HL-60 (cell line): ENCODE measurements around the gene KYAT1.
"Not testable (repeated sequence)": the region's sequence is repeated elsewhere in the genome, so short reads cannot be mapped to it uniquely, and the experiment has no call there.

Experiments
- DNase-seq, 2 experiments: peaks; one replicate each; pipeline ENCODE4 v3.0.0-alpha.2; 2010 to 2020; ENCODE audit warnings: low read depth in 1 of 2, low spot score in 1 of 2
- H3K27ac ChIP-seq: fragments of 250-450 bp; sonication (Bioruptor Pico); replicated peaks from 2 replicates; pipeline ENCODE4 v1.5.1; 2020; ENCODE audit warnings: mild to moderate bottlenecking, moderate library complexity
- H3K27me3 ChIP-seq: fragments of 250-450 bp; sonication (Bioruptor Pico); 2 replicates; pipeline ENCODE4 v1.5.1; 2021; ENCODE audit warnings: mild to moderate bottlenecking, moderate library complexity; ENCODE audit not compliant: insufficient read depth, poor library complexity, severe bottlenecking
- H3K4me3 ChIP-seq: replicated peaks from 2 replicates; pipeline ENCODE4 v1.5.1; 2011; ENCODE audit warnings: mild to moderate bottlenecking, control low read depth, low read length; ENCODE audit not compliant: insufficient read depth
- GABPA ChIP-seq: IDR thresholded peaks from 2 replicates; pipeline ENCODE4 v1.6.1; 2012; ENCODE audit warnings: low read depth
- POLR2AphosphoS5 ChIP-seq: IDR thresholded peaks from 2 replicates; pipeline ENCODE4 v1.6.1; 2012; ENCODE audit warnings: low read depth
- SPI1 ChIP-seq: IDR thresholded peaks from 2 replicates; pipeline ENCODE4 v1.6.1; 2012; ENCODE audit warnings: low read depth, mild to moderate bottlenecking, borderline replicate concordance
- TF ChIP-seq, protein P1 (sequence below): IDR thresholded peaks from one replicate; pipeline ENCODE4 v1.5.1; 2011; ENCODE audit warnings: low read length, control low read depth, inconsistent platforms; ENCODE audit not compliant: insufficient read depth
- TF ChIP-seq, protein P2 (sequence below): IDR thresholded peaks from 2 replicates; pipeline ENCODE4 v1.6.1; 2012; ENCODE audit warnings: low read depth; ENCODE audit not compliant: insufficient replicate concordance

The KYAT1 gene

DNA sequence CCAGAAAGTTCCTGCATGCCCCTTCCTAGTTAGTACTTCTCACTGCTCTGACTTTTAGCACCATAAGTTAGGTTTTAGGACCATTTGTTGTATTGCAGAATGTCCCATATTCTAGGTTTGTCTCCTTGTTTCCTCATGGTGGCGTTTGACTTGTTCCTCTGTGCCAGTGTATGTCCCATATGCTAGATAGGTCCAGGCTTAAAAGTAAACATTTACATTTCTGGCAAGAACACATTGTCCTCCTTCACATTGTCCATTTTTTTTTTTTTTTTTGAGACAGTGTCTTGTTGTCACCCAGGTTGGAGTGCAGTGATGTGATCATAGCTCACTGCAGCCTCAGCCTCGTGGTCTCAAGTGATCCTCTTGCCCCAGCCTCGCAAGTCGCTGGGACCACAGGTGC, 79.3 kb downstream of the KYAT1 start:
- Histone ChIP-seq H3K4me3 (no peak overlapping the region), H3K27me3 (no peaks in the 10 kb centered on the region), H3K27ac (no peak overlapping the region)
- TF ChIP-seq, protein P1, sequence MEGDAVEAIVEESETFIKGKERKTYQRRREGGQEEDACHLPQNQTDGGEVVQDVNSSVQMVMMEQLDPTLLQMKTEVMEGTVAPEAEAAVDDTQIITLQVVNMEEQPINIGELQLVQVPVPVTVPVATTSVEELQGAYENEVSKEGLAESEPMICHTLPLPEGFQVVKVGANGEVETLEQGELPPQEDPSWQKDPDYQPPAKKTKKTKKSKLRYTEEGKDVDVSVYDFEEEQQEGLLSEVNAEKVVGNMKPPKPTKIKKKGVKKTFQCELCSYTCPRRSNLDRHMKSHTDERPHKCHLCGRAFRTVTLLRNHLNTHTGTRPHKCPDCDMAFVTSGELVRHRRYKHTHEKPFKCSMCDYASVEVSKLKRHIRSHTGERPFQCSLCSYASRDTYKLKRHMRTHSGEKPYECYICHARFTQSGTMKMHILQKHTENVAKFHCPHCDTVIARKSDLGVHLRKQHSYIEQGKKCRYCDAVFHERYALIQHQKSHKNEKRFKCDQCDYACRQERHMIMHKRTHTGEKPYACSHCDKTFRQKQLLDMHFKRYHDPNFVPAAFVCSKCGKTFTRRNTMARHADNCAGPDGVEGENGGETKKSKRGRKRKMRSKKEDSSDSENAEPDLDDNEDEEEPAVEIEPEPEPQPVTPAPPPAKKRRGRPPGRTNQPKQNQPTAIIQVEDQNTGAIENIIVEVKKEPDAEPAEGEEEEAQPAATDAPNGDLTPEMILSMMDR: no peak
- TF ChIP-seq SPI1 (no peak), POLR2AphosphoS5 (no peak), GABPA (no peak)
- TF ChIP-seq, protein P2, sequence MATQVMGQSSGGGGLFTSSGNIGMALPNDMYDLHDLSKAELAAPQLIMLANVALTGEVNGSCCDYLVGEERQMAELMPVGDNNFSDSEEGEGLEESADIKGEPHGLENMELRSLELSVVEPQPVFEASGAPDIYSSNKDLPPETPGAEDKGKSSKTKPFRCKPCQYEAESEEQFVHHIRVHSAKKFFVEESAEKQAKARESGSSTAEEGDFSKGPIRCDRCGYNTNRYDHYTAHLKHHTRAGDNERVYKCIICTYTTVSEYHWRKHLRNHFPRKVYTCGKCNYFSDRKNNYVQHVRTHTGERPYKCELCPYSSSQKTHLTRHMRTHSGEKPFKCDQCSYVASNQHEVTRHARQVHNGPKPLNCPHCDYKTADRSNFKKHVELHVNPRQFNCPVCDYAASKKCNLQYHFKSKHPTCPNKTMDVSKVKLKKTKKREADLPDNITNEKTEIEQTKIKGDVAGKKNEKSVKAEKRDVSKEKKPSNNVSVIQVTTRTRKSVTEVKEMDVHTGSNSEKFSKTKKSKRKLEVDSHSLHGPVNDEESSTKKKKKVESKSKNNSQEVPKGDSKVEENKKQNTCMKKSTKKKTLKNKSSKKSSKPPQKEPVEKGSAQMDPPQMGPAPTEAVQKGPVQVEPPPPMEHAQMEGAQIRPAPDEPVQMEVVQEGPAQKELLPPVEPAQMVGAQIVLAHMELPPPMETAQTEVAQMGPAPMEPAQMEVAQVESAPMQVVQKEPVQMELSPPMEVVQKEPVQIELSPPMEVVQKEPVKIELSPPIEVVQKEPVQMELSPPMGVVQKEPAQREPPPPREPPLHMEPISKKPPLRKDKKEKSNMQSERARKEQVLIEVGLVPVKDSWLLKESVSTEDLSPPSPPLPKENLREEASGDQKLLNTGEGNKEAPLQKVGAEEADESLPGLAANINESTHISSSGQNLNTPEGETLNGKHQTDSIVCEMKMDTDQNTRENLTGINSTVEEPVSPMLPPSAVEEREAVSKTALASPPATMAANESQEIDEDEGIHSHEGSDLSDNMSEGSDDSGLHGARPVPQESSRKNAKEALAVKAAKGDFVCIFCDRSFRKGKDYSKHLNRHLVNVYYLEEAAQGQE: no peak
- no peak for DNase-seq

DNA sequence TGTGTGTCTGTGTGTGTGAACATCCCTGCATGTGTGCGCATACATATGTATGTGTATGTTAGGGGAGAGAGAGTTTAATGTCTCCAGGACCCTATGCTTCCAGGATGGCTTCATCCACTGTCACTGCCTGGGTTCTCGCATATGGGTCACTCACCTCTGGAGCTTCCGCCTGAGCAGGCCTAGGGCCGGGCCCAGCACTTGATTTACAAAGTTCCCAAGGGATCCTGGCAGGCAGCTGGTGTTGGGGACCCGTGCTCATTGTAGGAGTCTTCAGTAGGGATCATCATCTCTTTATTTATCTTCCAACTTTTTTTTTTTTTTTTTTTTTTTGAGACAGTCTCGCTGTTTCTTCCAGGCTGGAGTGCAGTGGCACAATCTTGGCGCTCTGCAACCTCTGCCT, 81.7 kb downstream of the KYAT1 start:
- no peak overlapping the region for H3K27ac ChIP-seq
- no peak for DNase-seq
- TF ChIP-seq, protein P2: no peak
- TF ChIP-seq POLR2AphosphoS5 (no peak), GABPA (no peak), SPI1 (no peak)
- TF ChIP-seq, protein P1: no peak
- no peaks in the 10 kb centered on the region for H3K27me3 ChIP-seq
- no peak overlapping the region for H3K4me3 ChIP-seq

DNA sequence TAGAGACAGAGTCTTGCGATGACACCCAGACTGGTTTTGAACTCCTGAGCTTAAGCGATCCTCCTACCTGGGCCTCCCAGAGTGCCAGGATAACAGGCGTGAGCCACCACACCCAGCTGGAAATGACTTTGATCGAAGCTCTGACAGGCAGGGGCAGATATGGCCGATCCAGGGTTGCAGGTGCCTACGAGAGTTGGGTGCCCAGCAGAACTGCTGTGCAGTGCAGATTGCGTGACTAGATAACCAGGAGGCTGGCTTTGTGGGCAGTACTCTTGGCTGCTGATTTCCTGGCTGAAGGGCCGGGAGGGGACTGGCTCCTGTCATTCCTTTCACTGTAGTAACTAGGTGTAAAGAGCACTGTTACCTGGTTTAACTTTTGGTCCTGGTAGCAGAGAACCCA, 82.9 kb downstream of the KYAT1 start:
- TF ChIP-seq, protein P1: no peak
- TF ChIP-seq, protein P2: no peak
- DNase-seq: no peak
- H3K27ac ChIP-seq: no peak overlapping the region
- H3K27me3 ChIP-seq: no peaks in the 10 kb centered on the region
- no peak overlapping the region for H3K4me3 ChIP-seq

DNA sequence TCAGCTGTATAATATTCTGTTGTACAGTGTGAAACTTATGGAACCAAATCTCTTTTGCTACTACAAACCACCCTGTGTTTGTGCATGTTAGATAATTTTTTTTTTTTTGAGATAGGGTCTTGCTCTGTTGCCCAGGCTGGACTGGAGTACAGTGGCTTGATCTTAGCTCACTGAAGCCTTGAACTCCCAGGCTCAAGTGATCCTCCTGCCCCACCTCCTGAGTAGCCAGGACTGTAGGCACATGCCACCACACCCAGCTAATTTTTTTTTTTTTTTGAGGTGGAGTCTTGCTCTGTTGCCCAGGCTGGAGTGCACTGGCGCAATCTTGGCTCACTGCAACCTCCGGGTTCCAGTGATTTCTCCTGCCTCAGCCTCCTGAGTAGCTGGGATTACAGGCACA, 86.8 kb downstream of the KYAT1 start:
- H3K27ac ChIP-seq, DNase-seq, H3K27me3 ChIP-seq, H3K4me3 ChIP-seq: not testable (repeated sequence)
